Liver (tissue), 9 donors: ENCODE measurements around the gene EPHB2. TPM values are rescaled to one million over a fixed set of nuclear protein-coding genes. Genes with fewer than 3 reads are reported as not detected.

ENCODE experiments used
- DNase-seq: peaks from one replicate; pipeline ENCODE4 v3.0.0-alpha.2; 2017; ENCODE audit warnings: low spot score
- H3K27ac ChIP-seq, 2 donors: one replicate each; pipeline ENCODE4 v1.7.0; 2013; ENCODE audit warnings: inconsistent platforms in 2 of 2, low read length in 2 of 2, control low read depth in 1 of 2, low read depth in 1 of 2, mild to moderate bottlenecking in 1 of 2
- H3K27me3 ChIP-seq, 4 donors: one replicate each; pipeline versions ENCODE4 v1.6.1 to v1.7.0; 2013; ENCODE audit warnings: low read length in 3 of 4, inconsistent platforms in 1 of 4, mild to moderate bottlenecking in 1 of 4, moderate library complexity in 1 of 4; ENCODE audit not compliant: control insufficient read depth in 4 of 4, insufficient read depth in 4 of 4
- H3K36me3 ChIP-seq, 4 donors: one replicate each; pipeline versions ENCODE4 v1.6.1 to v1.7.0; 2013; ENCODE audit warnings: low read length in 3 of 4, mild to moderate bottlenecking in 3 of 4, low read depth in 1 of 4, moderate library complexity in 1 of 4; ENCODE audit not compliant: control insufficient read depth in 4 of 4, insufficient read depth in 3 of 4
- H3K4me1 ChIP-seq, 4 donors: one replicate each; pipeline versions ENCODE4 v1.6.1 to v1.7.0; 2013; ENCODE audit warnings: low read length in 3 of 4, mild to moderate bottlenecking in 3 of 4, moderate library complexity in 1 of 4; ENCODE audit not compliant: control insufficient read depth in 4 of 4, insufficient read depth in 4 of 4
- H3K4me3 ChIP-seq, 3 donors: one replicate each; pipeline versions ENCODE4 v1.6.1 to v1.7.0; 2013; ENCODE audit warnings: low read length in 3 of 3, control low read depth in 1 of 3, low read depth in 1 of 3, mild to moderate bottlenecking in 1 of 3
- H3K9ac ChIP-seq, 2 donors: one replicate each; pipeline ENCODE4 v1.7.0; 2013; ENCODE audit warnings: low read length in 2 of 2, mild to moderate bottlenecking in 2 of 2, moderate library complexity in 2 of 2, control low read depth in 1 of 2, low read depth in 1 of 2
- H3K9me3 ChIP-seq, 4 donors: one replicate each; pipeline versions ENCODE4 v1.6.1 to v1.7.0; 2013; ENCODE audit warnings: low read length in 3 of 4; ENCODE audit not compliant: control insufficient read depth in 4 of 4
- CTCF ChIP-seq: fragments of 150-350 bp; IDR thresholded peaks from 2 replicates; pipeline ENCODE4 v1.5.1; 2017; ENCODE audit warnings: improper control_type of control experiment, low read depth, low read length; ENCODE audit not compliant: missing input control
- EGR1 ChIP-seq, 2 donors: IDR thresholded peaks; 2 replicates each; pipeline ENCODE4 v1.6.1; 2016 to 2018; ENCODE audit warnings: antibody characterized with exemption in 2 of 2, low read depth in 2 of 2
- FOXA2 ChIP-seq: IDR thresholded peaks from 2 replicates; pipeline ENCODE4 v1.6.1; 2016; ENCODE audit warnings: antibody characterized with exemption
- GABPA ChIP-seq, 2 donors: IDR thresholded peaks in 1 of 2; conservative IDR thresholded peaks in 1 of 2; 2 replicates each; pipeline ENCODE4 v1.6.1; 2016; ENCODE audit warnings: antibody characterized with exemption in 2 of 2, mild to moderate bottlenecking in 1 of 2, moderate library complexity in 1 of 2
- HNF4A ChIP-seq, 2 donors: conservative IDR thresholded peaks; 2 replicates each; pipeline ENCODE4 v1.6.1; 2016; ENCODE audit warnings: antibody characterized with exemption in 2 of 2, mild to moderate bottlenecking in 2 of 2
- MAX ChIP-seq: IDR thresholded peaks from 2 replicates; pipeline ENCODE4 v1.6.1; 2016; ENCODE audit warnings: antibody characterized with exemption
- NR2F2 ChIP-seq: IDR thresholded peaks from 2 replicates; pipeline ENCODE4 v1.6.1; 2016; ENCODE audit warnings: antibody characterized with exemption
- RAD21 ChIP-seq, 2 donors: IDR thresholded peaks; 2 replicates each; pipeline ENCODE4 v1.6.1; 2016; ENCODE audit warnings: antibody characterized with exemption in 2 of 2, mild to moderate bottlenecking in 2 of 2
- REST ChIP-seq: IDR thresholded peaks from 2 replicates; pipeline ENCODE4 v1.6.1; 2016; ENCODE audit warnings: antibody characterized with exemption, mild to moderate bottlenecking
- SP1 ChIP-seq: IDR thresholded peaks from 2 replicates; pipeline ENCODE4 v1.6.1; 2018; ENCODE audit warnings: antibody characterized with exemption, mild to moderate bottlenecking
- TAF1 ChIP-seq: conservative IDR thresholded peaks from 2 replicates; pipeline ENCODE4 v1.6.1; 2016; ENCODE audit warnings: antibody characterized with exemption, mild to moderate bottlenecking
- YY1 ChIP-seq: IDR thresholded peaks from 2 replicates; pipeline ENCODE4 v1.6.1; 2016; ENCODE audit warnings: antibody characterized with exemption, mild to moderate bottlenecking
- ZBTB33 ChIP-seq: IDR thresholded peaks from 2 replicates; pipeline ENCODE4 v1.6.1; 2016; ENCODE audit warnings: antibody characterized with exemption
- WGBS: extraction: QIAGEN DNeasy Blood & Tissue Kit; methylation state at CpG from one replicate; pipeline ENCODE4 v1.1.7; 2013; 5-methylcytosine and 5-hydroxymethylcytosine counted together
- polyA plus RNA-seq, 2 donors: library from polyadenylated mRNA; stranded (reverse) in 1 of 2; unstranded in 1 of 2; fragments of 200-250 nt in 1 of 2; fragments of >200 nt in 1 of 2; fragmentation: Nextera tagmentation in 1 of 2; extraction: Ambion mirVana in 1 of 2; gene quantifications; one replicate each; pipeline versions ENCODE4 v1.2.1 to v1.2.3, GENCODE V29; 2013 to 2015
- total RNA-seq, 2 donors: library from RNA; depleted of rRNA; stranded (reverse); fragments of >200 nt; gene quantifications; one replicate each; pipeline ENCODE4 v1.2.3, GENCODE V29; 2014
- donor health status: healthy.
- donor health status: healthy.
- donor health status: healthy.
- donor health status: healthy.
- donor health status: healthy.

Gene EPHB2
- total and polyA plus RNA-seq, 4 donors = 0.07 to 1.0 (median 0.38) TPM

- no peak overlapping the region for H3K27ac ChIP-seq
- H3K9me3 ChIP-seq = no peaks in the 10 kb centered on the region
- 85% methylated on average over 13 of the region's 13 CpGs for WGBS
- no peaks in the 10 kb centered on the region for H3K36me3 ChIP-seq
- no peak overlapping the region for H3K9ac ChIP-seq
- H3K4me1 ChIP-seq = no peaks in the 10 kb centered on the region
- H3K4me3 ChIP-seq = no peak overlapping the region
- H3K27me3 ChIP-seq = peaks cover 0 to 4% (median 1%) of the 10 kb centered on the region in 4 donors
- TF ChIP-seq EGR1 (IDR thresholded peaks at IDR 0.05; ENCODE audit: low read depth in 2 of 2) (no peak), TAF1 (no peak), GABPA (IDR thresholded peaks at IDR 0.05 in 1 of 2, conservative IDR thresholded peaks at IDR 0.05 in 1 of 2) (no peak), CTCF (no peak), SP1 (no peak), ZBTB33 (no peak)
- DNase-seq = no peak
Measured at GRCh38 chr1:22677931-22678896, 32.4 kb upstream of the EPHB2 start.

GRCh38 chr1:22680726-22681125 is 29.9 kb upstream of the EPHB2 start:
- Histone ChIP-seq H3K9ac (no peak overlapping the region), H3K4me1 (no peaks in the 10 kb centered on the region), H3K4me3 (no peak overlapping the region), H3K36me3 (no peaks in the 10 kb centered on the region), H3K9me3 (no peaks in the 10 kb centered on the region), H3K27me3 (peaks cover 0 to 2% (median 0%) of the 10 kb centered on the region in 4 donors), H3K27ac (no peak overlapping the region)
- no peak for TF ChIP-seq REST
- no peak for TF ChIP-seq RAD21 (IDR thresholded peaks at IDR 0.05)
- no peak for TF ChIP-seq FOXA2
- TF ChIP-seq HNF4A (conservative IDR thresholded peaks at IDR 0.05) = no peak
- no peak for TF ChIP-seq SP1
- TF ChIP-seq YY1 = no peak
- TF ChIP-seq MAX = no peak
- TF ChIP-seq NR2F2 = no peak
- no peak for DNase-seq
- WGBS = 46% methylated on average over 9 of the region's 9 CpGs
